Prostate gland (tissue), 2 donors: ENCODE measurements around the gene PPID. TPM values are rescaled to one million over a fixed set of nuclear protein-coding genes. Genes with fewer than 3 reads are reported as not detected.

Source experiments
- DNase-seq: peaks from one replicate; pipeline ENCODE4 v3.0.0-alpha.2; 2019; ENCODE audit warnings: low spot score
- H3K27ac ChIP-seq, 2 donors: fragments of 200-600 bp; sonication (generic); 2 replicates each; pipeline ENCODE4 v1.5.1; 2017 to 2019
- H3K27me3 ChIP-seq: fragments of 200-600 bp; sonication (generic); replicated peaks from 2 replicates; pipeline ENCODE4 v1.5.1; 2019; ENCODE audit not compliant: insufficient read depth
- H3K36me3 ChIP-seq, 2 donors: fragments of 200-600 bp; sonication (generic); 1 replicate in 1 of 2; 2 replicates in 1 of 2; pipeline versions ENCODE4 v1.5.1 to v1.8.1; 2017 to 2019
- H3K4me1 ChIP-seq: fragments of 200-600 bp; sonication (generic); replicated peaks from 2 replicates; pipeline ENCODE4 v1.5.1; 2019
- H3K4me3 ChIP-seq, 2 donors: fragments of 200-600 bp; sonication (generic); 2 replicates each; pipeline ENCODE4 v1.5.1; 2017 to 2019
- H3K9me3 ChIP-seq: fragments of 200-600 bp; sonication (generic); 2 replicates; pipeline ENCODE4 v1.5.1; 2017
- CTCF ChIP-seq, 4 experiments: fragments of 200-600 bp in 2 of 4; fragments of 450-650 bp in 2 of 4; sonication (generic) in 2 of 4; IDR thresholded peaks; 1 replicate in 3 of 4; 2 replicates in 1 of 4; pipeline ENCODE4 v1.5.1; 2016 to 2019; ENCODE audit warnings: antibody characterized with exemption in 4 of 4, mild to moderate bottlenecking in 2 of 4, moderate library complexity in 2 of 4
- POLR2A ChIP-seq: fragments of 450-650 bp; IDR thresholded peaks from one replicate; pipeline ENCODE4 v1.6.1; 2016; ENCODE audit warnings: antibody characterized with exemption, mild to moderate bottlenecking
- POLR2AphosphoS5 ChIP-seq: sonication (generic); formaldehyde crosslinking; IDR thresholded peaks from one replicate; pipeline ENCODE4 v1.6.1; 2017; ENCODE audit warnings: antibody characterized with exemption
- WGBS: methylation state at CpG from one replicate; pipeline ENCODE4 v1.1.5; 2018; 5-methylcytosine and 5-hydroxymethylcytosine counted together
- intact Hi-C: fragments of 100-400 bp; cut with DNase I; formaldehyde crosslinking; loops from one replicate; pipeline ENCODE4 v1.14.2; 2022
- total RNA-seq, 2 donors: library from RNA; depleted of rRNA; stranded (reverse); fragments of >200 nt; gene quantifications; one replicate each; pipeline ENCODE4 v1.1.0, GENCODE V29; 2016

Gene PPID
- total RNA-seq, 2 donors from 2014 or later: 20.9 to 23.9 TPM

DNA sequence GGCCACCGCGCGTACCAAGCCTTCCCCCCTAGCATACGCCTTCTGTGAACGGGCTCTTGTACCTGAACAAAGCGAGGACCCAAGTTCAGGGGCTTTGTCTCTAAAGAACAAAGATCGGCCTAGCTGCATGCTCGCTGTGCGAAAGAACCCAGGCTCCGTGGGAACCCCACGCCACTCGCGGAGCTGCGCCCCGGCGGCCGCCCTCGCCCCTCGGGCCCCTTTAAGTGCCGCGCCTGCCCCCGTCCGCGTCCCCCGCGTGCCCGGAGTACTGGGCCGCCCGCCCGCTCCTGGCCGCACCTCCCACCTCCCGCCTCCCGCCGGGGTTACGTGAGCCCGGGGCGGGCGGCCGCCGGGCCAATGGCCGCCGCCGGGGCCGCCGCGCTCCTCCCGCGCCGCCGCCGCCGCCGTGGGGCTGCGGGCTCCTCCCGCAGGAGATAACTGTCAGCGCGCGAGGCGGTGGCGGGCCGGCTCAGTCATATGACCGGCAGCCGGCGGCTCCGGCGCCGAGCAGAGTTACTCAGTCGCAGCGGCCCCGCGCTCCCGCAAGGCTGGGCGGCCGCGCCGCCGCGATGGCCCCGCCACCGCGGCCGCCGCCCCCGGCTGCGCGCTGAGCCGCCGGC, 45.5 kb upstream of the PPID start, which contains the start of gene FNIP2:
Gene FNIP2, plus strand, starts transcription at position 472 of the 620 bp plus-strand sequence. CDS start 187 bp downstream, outside the sequence.
- intact Hi-C loops: loop anchor here (2.0 to 10.0 kb wide), 3 partner anchors 42 to 594 kb away; partner anchors contain the start of genes GASK1B and PPID
- under 1% methylated on average over 24 of the region's 88 CpGs for WGBS
- Histone ChIP-seq H3K27ac (peak within 1 kb of the TSS; percentile 76 to 84), H3K4me1 (no peaks in the 10 kb centered on the region), H3K27me3 (no peaks in the 10 kb centered on the region), H3K9me3 (no peaks in the 10 kb centered on the region), H3K4me3 (peak within 1 kb of the TSS; percentile 56 to 79), H3K36me3 (no peaks in the 10 kb centered on the region)
- TF ChIP-seq POLR2AphosphoS5 (no peak), POLR2A (peak; percentile 53)
- DNase-seq: peak; percentile 72

DNA sequence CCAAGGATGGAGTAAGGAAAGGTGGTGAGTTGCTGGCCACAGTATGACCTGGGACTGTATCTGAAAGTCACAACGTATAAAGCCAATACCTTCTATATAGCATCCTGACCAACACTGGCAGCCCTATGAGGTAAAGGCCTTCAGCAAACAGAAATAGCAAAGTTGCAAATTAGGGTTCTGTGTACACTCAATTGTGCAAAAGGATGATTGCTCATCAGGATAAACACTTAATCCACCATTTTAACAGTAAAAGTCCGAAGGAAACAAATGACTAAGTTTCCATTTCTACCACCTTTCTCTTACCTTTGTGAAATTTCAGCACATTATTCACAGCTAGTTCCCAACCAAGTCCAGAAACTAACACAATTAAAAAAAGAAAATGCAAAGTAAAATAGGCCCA, 44.3 kb upstream of the PPID start:
- no peaks in the 10 kb centered on the region for H3K27me3 ChIP-seq
- intact Hi-C loops: loop anchor here (10.0 kb wide), 1 partner anchor 593 kb away; the partner anchor contains the start of gene GASK1B
- no peak overlapping the region for H3K27ac ChIP-seq
- no peak for DNase-seq
- H3K9me3 ChIP-seq: no peaks in the 10 kb centered on the region
- WGBS: 44% methylated on average over 2 of the region's 2 CpGs
- TF ChIP-seq POLR2A (no peak), CTCF (IDR thresholded peaks at IDR 0.05) (no peak), POLR2AphosphoS5 (no peak)
- H3K36me3 ChIP-seq: no peaks in the 10 kb centered on the region
- no peaks in the 10 kb centered on the region for H3K4me1 ChIP-seq
- H3K4me3 ChIP-seq: no peak overlapping the region

GRCh38 chr4:158766434-158767044, 43.3 kb upstream of the PPID start:
- 88% methylated on average over 6 of the region's 6 CpGs for WGBS
- DNase-seq: no peak
- TF ChIP-seq POLR2A: no peak
- TF ChIP-seq POLR2AphosphoS5: no peak
- no peak for TF ChIP-seq CTCF (IDR thresholded peaks at IDR 0.05)
- no peaks in the 10 kb centered on the region for H3K4me1 ChIP-seq
- H3K27ac ChIP-seq: no peak overlapping the region
- H3K36me3 ChIP-seq: no peaks in the 10 kb centered on the region
- intact Hi-C loops: loop anchor here (10.0 kb wide), 1 partner anchor 592 kb away; the partner anchor contains the start of gene GASK1B
- no peaks in the 10 kb centered on the region for H3K9me3 ChIP-seq
- no peaks in the 10 kb centered on the region for H3K27me3 ChIP-seq
- H3K4me3 ChIP-seq: no peak overlapping the region

- Histone ChIP-seq H3K36me3 (no peaks in the 10 kb centered on the region), H3K4me3 (no peak overlapping the region), H3K4me1 (no peaks in the 10 kb centered on the region), H3K27me3 (no peaks in the 10 kb centered on the region), H3K9me3 (no peaks in the 10 kb centered on the region), H3K27ac (no peak overlapping the region)
- WGBS: 42% methylated on average over 2 of the region's 2 CpGs
- no peak for DNase-seq
- TF ChIP-seq POLR2AphosphoS5 (no peak), POLR2A (no peak), CTCF (IDR thresholded peaks at IDR 0.05) (no peak)
- intact Hi-C loops: loop anchor here (10.0 kb wide), 1 partner anchor 589 kb away; the partner anchor contains the start of gene GASK1B
These were observed 40.3 kb upstream of the PPID start for GRCh38 chr4:158763462-158763861.

- no peak overlapping the region for H3K27ac ChIP-seq
- H3K4me3 ChIP-seq: no peak overlapping the region
- no peaks in the 10 kb centered on the region for H3K27me3 ChIP-seq
- TF ChIP-seq CTCF (IDR thresholded peaks at IDR 0.05) (no peak), POLR2A (no peak), POLR2AphosphoS5 (no peak)
- intact Hi-C loops: loop anchor here (10.0 kb wide), 1 partner anchor 588 kb away; the partner anchor contains the start of gene GASK1B
- no peaks in the 10 kb centered on the region for H3K9me3 ChIP-seq
- no peaks in the 10 kb centered on the region for H3K4me1 ChIP-seq
- WGBS: 79% methylated on average over 4 of the region's 4 CpGs
- no peaks in the 10 kb centered on the region for H3K36me3 ChIP-seq
- DNase-seq: no peak
These were observed 39.4 kb upstream of the PPID start for GRCh38 chr4:158762553-158762952.
